Kidney capillary endothelial cell (primary cell): Measurements from ENCODE around the gene RFT1.

ENCODE experiments used
- DNase-seq: peaks from one replicate; pipeline ENCODE4 v3.0.0-alpha.2; 2018; ENCODE audit warnings: low spot score

The RFT1 gene

DNA sequence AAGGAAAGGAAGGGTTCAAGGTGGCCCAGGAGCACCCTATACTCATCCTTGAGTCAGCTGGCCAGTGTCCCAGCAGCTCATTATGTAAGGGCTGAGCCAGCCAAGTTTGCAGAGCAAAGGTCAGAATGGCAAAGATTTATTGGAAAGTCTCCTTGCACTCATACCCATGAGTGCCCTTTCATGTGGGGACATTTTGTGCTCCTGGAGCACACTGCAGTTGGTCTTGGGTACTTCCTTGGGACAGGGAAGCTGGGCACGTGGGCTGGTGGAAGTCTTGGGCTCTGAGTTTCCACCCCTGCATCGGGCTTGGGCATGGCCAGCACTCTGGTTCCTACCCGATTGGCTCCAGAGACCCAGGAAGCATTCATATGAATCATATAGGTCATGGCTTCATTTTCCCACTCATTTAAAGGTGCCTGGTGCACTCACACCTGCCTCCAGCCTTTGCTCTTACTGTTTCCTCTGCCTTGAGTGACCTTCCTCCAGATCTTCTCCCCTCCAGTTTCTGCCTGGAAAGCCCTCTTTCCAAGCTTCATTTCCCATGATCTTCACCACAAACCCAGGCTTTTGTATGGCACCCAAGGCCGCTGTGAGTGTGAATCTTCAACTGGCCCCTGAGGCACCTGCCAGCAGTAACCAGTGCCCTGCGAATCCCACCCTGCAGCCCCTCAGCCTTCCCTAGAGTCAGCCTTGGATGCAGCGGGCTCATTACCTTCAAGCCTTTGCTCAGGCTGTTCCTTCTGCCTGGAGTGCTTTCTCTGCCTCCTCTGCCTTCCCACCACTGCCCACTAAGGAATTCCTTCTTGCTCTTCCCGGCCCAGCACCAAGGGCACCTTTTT is 20.2 kb upstream of the RFT1 start:
- no peak for DNase-seq

DNA sequence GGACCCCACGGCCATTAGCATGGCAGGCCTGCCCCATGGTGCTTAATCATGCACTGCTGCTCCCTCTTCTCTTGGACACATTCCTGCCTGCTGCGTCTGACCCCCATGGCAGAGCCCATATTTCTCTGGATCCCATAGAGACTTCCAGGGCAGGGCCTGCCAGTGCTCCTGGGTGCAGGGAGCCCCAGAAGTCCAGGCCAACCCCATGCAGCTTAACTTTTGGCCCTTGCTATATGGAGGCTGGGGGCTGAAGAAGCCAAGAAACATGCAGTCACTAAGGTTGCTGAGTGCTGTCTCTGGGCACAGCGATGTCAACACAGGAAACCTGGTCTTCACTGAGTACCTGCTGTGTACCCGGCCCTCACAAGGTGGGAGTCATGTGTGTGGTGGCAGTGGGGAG is 19.5 kb upstream of the RFT1 start:
- DNase-seq: no peak

DNA sequence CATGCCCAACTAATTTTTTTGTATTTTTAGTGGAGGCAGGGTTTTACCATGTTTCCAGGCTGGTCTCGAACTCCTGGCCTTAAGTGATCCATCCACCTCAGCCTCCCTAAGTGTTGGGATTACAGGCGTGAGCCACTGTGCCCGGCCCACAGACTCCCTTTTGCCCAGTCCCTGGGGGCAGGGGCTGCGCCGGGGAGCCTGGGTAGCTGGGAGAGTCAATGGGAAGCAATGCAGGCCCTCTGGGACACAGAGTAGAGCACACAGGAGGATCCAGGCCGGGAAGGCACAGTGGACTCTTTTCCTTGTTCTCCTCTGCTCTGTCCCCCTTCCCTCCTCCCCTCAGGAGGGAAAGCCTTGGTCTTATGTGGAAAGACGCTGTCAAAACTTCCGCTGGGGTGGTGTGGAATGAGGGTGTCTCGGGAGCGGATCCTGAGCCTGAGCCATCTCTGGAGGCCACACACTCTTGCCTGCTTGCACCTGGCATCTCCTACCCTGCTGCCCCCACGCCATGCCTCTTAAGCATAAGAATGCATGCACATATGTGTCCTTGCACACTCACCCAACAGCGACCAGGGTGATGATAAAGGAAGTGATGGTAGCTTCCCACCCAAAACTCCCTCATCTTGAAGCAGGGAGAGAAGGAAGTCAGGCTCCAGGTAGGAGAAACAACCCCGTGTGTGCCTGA is 18.9 kb upstream of the RFT1 start:
- no peak for DNase-seq

DNA sequence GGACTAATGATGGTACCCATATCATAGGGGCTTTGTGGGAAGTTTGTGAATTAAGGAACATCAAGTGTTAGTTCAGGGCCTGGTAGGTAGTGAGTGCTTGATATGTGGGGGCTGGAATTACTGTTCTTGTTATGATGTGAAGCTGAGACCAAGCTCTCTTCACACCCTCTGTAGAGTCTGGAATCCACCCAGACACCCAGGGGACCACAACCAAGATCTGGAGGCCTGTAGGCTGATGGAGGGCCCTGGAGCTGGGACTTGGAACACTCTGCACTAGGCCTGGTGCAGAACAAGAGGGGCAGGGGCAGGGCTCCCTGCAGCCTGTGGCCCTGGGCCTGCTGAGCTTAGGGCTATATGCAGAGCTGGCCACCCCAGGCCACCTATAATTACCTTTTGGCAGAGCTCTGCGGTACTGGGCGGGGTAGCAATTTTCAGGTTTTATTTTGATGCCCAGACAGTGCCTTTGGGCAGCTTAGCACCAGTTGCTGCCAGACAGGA is 17.7 kb upstream of the RFT1 start:
- DNase-seq: no peak

DNA sequence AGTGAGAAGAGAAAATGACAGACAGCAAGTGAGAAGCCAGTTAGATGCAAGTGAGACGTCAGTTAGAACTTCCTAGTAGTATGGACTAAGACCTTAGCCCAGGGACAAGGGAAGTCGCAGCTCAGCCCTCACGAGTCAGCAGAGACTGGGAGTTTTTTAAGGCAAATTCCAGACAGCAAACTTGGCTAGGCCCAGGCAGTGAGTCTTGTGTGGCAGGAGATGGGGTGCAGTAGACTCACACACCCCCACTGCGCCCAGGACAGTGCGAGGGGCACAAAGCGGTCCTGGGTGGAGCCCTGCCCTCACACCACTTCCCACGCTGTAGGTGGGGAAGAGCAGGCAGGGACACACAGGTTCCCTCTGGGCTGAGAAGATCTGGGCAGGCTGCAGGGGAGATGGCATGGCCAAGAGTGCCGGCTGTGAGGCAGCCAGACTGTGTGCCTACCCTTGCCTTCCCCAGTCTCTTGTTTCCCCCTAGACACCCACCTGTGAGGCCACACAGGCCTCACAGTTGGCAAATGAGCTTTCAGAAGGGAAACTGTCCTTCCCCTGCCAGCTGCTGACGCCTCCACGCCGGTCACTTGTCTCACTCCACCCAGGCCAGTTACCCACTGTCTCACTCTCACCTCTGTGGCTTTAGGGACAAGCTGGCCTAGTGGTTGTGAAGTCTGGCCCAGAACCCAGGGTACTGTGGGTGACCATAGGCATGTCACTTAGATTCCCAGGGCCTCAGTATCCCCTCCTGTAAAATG is 17.1 kb upstream of the RFT1 start:
- no peak for DNase-seq

DNA sequence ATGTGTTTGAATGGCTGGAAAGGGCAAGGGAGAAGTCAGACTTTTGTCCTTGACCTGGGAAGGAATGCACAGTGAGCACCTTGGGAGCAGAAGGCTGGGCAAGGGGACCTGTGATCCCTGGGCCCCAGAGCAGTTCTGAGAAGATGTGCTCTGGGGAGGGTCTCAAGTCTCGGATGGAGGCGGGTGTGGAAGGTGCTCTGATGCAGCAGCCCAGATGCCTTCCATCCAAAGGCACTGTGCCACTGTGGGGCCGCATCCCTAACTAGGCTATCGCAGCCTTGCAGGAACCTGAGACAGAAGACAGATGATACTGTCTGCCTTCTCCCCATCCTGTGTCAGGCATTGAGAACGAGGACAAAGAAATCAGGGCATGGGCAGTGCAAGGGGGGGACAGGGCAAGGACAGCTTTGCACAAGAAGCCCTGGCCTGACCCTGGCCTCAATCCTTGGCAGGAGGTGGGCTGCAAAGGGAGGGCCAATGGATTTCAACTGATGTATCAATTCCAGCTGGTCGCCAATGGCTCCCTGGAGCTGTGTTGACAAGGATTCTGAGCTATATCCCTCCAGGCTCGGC is 16.2 kb upstream of the RFT1 start:
- no peak for DNase-seq

DNA sequence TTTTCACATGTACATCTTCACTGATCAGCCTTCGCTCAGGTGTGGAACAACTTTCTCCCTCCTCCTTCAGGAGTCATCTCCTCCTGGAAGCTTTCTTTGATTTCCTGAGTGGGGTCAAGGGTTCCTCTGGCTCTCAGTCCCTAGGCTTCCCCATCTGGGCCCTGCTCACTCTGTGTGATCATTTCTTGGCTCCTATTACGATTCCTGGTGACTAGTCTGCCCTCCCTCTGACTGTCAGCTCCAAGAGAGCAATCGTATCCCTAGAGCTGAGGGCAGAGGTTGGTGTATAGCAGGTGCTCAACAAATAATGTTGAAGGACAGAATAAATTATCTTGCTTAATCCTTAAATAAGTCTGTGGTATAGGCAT is 15.5 kb upstream of the RFT1 start:
- DNase-seq: no peak

DNA sequence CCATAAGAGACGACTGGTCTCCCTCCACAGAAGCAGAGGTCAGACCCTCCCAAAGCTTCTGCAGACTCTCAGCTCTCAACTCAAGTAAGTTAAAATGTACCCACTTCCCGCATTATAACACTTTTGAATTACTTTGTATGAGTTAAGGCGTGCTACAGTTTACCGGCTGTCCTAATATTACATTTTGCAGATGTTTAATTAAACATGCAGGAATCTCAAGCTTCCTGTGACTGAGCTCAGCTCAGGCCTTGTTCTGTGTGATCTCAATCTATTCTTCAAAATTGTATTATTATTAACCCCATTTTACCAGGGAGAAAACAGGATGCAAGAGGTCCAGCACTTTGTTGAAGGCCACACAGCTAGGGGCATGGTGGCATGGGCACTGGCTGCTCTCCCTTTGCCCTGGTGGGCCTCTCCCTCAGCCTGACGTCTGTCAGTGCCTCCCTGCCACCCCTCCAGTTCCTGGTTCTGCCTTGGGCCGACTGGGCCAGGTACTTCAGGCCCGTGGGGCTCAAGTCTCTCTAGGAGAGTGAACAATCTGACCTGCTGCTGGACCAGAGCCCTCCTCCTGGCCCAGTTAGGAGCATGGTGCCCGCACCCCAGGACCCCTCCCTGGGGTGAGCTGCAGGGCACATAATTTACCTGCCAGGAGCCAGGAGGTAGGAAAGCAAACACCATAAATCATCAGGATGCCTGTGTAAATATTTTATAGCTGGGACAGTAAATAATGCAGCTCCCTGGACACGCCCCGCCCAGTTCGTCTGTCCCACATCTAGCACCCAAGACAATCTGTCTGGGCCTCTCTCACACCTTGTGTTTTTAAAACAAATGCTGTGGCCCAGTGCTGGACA is 14.9 kb upstream of the RFT1 start:
- no peak for DNase-seq

DNA sequence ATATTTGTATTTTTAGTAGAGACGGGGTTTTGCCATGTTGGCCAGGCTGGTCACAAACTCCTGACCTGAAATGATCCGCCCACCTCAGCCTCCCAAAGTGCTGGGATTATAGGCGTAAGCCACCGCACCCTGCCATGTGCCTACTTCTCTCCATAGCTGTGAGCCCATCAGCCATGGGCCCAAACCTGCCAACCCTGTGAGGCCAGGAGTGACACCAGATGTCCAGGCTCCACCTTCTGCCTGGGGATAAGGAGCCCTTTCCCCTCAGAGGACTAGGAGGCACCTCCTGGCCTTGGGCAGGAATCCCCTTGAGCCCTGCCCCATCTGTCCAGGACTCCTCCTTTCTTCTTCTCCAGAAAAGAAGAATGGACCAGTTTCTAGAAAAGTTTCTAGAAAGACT is 14.2 kb upstream of the RFT1 start:
- no peak for DNase-seq

DNA sequence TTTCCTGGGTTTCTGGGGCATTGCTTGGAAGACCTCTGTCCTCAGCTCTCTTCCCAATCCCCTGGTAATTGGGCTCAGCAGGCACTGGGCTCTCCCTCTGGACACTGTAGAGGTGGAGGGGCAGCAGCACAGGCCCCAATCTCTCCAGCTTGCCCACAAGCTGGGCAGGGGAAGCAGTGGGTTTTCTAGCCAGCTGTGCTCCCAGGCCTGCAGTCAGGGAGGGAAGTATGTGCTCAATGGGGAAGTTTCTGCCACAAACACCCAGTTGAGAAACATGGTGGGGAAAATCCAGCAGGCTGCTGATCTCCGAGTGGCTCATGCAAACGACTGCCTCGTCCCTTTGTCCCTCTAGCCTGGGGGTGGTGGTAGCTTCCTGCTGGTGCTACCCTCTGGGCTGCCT is 12.8 kb upstream of the RFT1 start:
- no peak for DNase-seq

DNA sequence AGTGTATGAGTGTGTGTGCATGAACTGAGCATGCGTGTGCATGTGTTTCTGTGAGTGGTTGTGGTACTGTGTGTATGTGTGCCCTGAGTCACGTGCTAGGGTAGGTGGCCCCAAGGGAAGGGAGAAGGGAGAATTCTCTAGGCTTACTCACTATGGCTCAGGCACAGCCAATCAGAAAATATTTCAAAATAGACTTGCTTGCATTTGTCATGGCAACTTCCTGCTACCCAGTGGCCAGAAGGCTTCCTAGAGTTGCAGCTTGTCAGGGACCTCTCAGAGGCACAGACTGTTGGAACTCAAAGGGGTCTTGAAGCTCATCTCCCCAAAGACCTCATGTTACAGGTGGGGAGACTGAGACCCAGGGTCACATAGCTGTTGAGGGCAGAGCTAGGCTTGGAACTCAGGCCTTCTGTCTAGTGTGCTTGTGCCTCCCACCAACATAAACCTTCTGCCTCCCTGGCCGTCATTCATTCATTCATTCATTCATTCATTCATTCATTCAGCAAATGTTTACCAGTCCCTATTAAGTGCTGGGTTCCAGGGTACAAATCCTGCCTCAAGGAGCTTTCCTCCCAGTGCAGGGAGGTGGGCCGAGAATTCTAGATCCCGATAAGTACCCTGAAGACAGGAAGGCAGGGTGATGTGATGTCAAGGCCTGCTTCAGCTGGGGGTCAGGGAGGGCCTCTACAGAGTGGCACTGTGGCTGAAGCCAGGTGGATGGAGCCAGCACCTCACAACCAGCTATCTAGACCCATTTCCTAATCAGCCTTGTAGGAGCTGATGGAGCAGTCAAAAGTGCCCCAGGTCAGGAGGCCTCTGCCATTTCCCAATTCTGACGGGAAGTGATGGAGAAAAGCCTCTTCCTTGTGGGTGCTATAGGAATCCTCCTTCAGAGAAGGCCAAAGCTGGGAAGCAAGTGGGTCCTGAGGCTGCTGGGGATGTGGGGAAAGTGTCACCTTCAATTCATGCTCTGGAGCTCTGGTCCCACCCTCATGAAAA is 10.9 kb upstream of the RFT1 start:
- DNase-seq: peak; percentile 55

DNA sequence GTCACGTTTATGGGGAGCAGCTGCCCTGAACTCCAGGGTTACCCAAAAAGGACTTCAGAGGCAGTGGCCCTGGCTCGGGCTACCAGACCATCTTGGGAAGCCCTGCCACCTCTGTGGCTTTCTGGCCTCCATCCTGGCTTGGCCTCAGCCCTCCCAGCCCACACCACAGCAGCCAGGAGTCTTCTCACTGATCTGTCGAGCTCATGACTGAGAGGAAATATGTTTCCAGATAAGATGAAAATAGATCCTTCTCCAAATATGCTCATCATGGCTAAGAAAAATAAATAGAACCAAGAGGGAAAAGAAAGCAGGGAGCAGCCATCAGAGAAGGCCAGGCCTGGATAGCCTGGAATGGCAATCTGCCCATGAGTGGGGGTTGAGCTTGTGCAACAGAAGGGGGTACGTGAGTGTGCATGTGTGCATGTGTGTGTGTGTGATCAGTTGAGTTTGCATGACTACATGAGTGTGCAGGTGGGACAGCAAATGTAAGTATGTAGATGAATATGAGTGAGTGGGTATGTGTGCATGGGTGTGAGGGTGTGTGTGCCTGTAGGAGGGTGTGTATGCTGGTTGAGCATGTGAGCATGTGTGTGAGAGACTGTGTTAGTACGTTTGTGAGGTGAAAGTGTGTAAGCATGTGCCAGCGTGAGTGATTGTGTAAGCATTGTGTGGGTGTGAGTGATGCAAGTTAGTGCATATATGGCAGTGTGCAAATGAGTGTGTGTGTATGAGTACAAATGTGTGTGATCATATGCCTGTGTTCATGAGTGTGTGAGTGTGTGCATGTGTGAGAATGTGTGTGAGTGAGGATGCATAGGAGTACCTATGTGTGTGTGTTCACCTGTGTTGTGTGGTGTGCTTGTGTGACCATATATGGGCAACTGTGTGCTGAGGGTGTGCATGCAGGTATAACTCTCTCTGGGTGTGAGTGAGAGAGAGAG is 9.9 kb upstream of the RFT1 start:
- no peak for DNase-seq

DNA sequence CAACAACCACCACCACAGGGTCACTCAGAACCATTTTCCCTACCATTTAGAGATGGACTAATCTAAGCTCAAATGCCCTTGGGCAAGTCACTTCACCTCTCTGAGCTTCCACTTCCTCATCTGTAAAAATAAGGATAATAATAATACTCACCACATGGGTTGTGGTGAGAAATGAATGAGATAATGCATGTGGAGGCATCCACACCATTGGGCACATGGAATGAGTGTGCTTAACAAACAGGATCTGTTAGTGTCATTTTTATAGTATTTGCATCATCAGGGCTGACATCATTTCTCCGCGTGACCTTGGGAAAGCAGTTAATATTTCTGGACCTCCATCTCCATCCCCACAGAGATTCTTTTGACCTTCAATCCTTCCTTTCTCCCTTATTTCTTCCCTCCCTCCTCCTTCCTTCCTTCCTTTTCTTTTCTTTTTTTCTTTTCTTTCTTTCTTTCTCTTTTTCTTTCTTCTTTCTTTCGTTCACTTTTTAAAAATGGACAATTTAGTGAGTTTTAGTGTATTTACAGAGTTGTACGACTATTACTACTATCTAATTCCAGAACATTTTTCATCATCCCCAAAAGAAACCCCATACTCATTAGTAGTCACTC is 7.7 kb upstream of the RFT1 start:
- DNase-seq: no peak

DNA sequence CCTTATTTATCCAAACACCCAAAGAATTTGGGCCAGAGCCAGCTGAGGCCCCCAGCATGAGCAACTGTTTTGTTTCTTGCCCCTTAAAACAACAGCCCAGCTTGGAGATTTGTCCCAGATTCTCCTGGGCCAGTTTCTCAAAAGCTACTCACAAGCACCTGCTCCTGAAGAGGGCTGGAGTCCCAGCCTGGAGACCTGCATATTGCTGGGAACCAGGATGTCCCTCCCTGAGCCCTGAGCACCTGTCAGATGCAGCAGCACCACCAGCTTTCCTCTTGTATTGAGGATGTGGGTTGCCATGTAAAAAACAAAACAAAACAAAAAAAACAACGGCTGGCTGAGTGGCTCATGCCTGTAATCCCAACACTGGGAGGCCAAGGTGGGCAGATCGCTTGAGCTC is 7.0 kb upstream of the RFT1 start:
- DNase-seq: no peak

DNA sequence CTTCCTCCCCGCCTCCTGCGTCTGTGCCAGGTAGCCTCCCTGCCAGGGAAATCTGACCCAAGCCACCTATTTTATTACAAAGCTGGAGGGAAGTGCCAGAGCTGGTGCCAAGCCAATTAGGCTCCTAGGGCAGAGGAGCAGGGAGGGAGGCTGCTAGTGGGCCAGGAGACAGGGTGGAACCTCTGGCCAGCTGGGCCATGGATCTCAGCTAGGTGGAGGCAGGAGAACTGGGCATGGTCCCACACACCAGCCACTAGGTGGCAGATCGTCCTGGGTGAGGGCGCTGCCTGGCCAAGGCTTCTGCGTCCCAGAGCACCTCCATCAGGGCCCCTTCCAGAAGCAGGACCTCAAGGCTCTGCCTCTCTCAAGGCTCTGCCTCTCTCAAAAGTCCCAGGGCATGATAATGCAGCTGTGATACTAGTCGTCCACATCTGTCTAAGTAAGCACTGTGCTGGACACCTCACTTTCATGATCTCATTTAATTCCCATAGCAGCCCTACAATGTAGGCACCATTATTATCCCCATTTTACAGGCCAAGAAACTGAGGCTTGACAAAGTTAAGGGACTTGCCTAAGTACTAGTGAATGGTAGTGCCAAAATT is 4.5 kb upstream of the RFT1 start:
- DNase-seq: peak; percentile 57

DNA sequence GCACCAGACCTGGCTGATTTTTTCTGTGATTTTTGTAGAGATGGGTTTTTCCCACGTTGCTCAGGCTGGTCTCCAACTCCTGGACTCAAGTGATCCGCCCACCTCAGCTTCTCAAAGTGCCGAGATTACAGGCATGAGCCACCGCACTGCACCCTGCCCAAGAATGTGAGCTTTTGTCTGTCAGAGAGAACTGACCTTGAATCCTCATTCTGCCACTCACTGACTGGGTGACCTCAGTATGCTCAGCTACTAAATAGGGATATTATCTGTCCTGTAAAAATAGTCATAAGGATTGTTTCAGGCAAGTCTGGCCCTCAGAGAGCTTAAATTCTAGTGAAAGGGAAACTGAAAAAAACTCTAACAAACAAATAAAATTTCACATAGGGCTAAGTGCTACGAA is 2.1 kb upstream of the RFT1 start:
- no peak for DNase-seq

DNA sequence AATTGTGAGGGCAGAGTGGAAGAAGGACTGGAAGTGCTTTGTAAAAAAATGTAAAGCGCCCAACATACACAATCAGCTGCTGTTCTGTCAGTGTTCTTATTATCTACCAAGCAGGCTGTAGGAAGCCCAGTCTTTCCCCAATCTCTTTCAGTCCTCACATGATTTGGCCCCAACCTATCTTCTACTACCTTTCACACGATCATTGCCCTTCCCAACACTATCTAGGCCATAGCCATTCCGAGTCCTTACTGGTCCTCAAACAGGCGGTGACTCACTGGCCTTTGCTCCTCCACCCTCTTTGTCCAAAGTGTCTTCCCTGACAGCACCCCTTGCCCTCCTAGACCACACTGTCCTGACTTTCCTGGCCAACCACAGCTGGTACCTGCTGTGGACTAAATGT is 861 bp upstream of the RFT1 start:
- no peak for DNase-seq

DNA sequence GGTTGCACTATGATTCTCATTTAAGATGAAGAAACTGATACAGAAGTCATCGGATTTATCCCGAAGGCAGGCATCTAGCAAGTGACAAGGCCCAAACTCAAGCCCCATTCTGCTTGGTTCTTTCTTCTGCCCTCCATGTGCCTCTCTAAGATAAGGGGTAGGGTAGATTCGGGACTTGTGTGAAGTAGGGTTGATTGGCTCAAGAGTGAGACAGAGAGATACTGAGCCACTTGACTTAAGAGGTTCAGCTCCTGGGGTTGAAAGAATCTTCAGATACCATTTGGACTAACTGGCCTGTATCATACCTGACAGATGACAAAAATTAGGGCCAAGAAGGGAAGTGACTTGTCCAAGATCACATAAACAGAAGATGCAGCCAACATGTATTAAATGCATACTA is 891 bp downstream of the RFT1 start:
- peak; percentile 8 for DNase-seq
